Mammary epithelial cell (primary cell): ENCODE results near the gene ADGRL3.

Experiments used
- EZH2 ChIP-seq: IDR thresholded peaks from 2 replicates; pipeline ENCODE4 v1.6.1; 2012; ENCODE audit warnings: low read length, inconsistent platforms, borderline replicate concordance
- TF ChIP-seq, protein P1 (sequence below), 2 donors: IDR thresholded peaks in 1 of 2; conservative IDR thresholded peaks in 1 of 2; 2 replicates each; pipeline ENCODE4 v1.5.1; 2011 to 2012; ENCODE audit warnings: inconsistent platforms in 2 of 2, low read length in 2 of 2, mild to moderate bottlenecking in 2 of 2, control low read depth in 1 of 2, low read depth in 1 of 2; ENCODE audit not compliant: insufficient read depth in 1 of 2; ENCODE audit errors: extremely low read depth in 1 of 2

DNA sequence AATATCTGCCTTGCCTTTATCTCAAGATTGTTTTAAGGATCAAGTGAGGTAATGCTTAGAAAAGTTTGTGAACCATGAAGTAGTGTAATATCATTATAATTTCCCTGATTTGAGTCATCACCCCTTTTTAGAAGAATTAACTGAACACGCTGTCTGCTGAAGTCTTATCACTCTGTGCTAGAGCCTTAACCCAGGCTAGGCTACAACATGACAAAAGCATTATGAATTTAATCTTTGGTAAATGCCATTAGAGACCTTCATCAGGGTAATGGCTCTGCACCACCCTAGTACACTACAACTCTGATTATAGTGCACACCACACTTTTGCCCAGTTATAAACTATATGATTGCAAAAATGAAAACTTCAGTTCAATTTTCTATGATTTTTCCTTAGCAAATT is 118.3 kb downstream of the ADGRL3 start:
- TF ChIP-seq, protein P1, sequence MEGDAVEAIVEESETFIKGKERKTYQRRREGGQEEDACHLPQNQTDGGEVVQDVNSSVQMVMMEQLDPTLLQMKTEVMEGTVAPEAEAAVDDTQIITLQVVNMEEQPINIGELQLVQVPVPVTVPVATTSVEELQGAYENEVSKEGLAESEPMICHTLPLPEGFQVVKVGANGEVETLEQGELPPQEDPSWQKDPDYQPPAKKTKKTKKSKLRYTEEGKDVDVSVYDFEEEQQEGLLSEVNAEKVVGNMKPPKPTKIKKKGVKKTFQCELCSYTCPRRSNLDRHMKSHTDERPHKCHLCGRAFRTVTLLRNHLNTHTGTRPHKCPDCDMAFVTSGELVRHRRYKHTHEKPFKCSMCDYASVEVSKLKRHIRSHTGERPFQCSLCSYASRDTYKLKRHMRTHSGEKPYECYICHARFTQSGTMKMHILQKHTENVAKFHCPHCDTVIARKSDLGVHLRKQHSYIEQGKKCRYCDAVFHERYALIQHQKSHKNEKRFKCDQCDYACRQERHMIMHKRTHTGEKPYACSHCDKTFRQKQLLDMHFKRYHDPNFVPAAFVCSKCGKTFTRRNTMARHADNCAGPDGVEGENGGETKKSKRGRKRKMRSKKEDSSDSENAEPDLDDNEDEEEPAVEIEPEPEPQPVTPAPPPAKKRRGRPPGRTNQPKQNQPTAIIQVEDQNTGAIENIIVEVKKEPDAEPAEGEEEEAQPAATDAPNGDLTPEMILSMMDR (conservative IDR thresholded peaks at IDR 0.05 in 1 of 2, IDR thresholded peaks at IDR 0.05 in 1 of 2; ENCODE audit: extremely low read depth in 1 of 2, insufficient read depth in 1 of 2, low read depth in 1 of 2, low read length in 2 of 2) = no peak
- no peak for TF ChIP-seq EZH2
